Activated T-helper 2 cell treated with anti-CD3 and anti-CD28 coated beads, Interferon-gamma antibody, Interleukin-2, Interleukin-4, amounts not matched to agents 10 μg/mL and 5 μg/mL and 100 μg/mL, durations not matched to agents 14 hours and 24 hours and 36 hours (primary cell): ENCODE measurements around the gene CELF1. TPM values are rescaled to one million over a fixed set of nuclear protein-coding genes. Genes with fewer than 3 reads are reported as not detected.
A peak's percentile ranks its signal among the peaks of the same experiment; 100 is the strongest.
"Not testable (repeated sequence)": the region's sequence is repeated elsewhere in the genome, so short reads cannot be mapped to it uniquely, and the experiment has no call there.

Experiments
- DNase-seq: peaks from one replicate; pipeline ENCODE4 v3.0.0; 2021; ENCODE audit warnings: low spot score
- H3K27ac Mint-ChIP-seq: one replicate; pipeline ENCODE4 v1.8.0; 2021; ENCODE audit warnings: mixed read lengths
- H3K27me3 Mint-ChIP-seq: one replicate; pipeline ENCODE4 v1.8.0; 2021; ENCODE audit warnings: low read depth, mixed read lengths
- H3K36me3 Mint-ChIP-seq: one replicate; pipeline ENCODE4 v1.8.0; 2021; ENCODE audit warnings: low read depth, mixed read lengths
- H3K4me1 Mint-ChIP-seq: one replicate; pipeline ENCODE4 v1.8.0; 2021; ENCODE audit warnings: low read depth, mixed read lengths
- H3K4me3 Mint-ChIP-seq: one replicate; pipeline ENCODE4 v1.8.0; 2021; ENCODE audit warnings: low read depth, mild to moderate bottlenecking, moderate library complexity, mixed read lengths
- H3K9me3 Mint-ChIP-seq: one replicate; pipeline ENCODE4 v1.8.0; 2021; ENCODE audit warnings: mixed read lengths
- intact Hi-C: fragments of 100-400 bp; cut with micrococcal nuclease; formaldehyde crosslinking; loops from one replicate; pipeline ENCODE4 v1.15.1; 2023
- total RNA-seq: library from RNA; stranded (reverse); gene quantifications from 2 replicates; pipeline ENCODE4 v1.2.3, GENCODE V29; 2022

CELF1 gene
- total RNA-seq, 1 donor from 2014 or later: 132 TPM

DNA sequence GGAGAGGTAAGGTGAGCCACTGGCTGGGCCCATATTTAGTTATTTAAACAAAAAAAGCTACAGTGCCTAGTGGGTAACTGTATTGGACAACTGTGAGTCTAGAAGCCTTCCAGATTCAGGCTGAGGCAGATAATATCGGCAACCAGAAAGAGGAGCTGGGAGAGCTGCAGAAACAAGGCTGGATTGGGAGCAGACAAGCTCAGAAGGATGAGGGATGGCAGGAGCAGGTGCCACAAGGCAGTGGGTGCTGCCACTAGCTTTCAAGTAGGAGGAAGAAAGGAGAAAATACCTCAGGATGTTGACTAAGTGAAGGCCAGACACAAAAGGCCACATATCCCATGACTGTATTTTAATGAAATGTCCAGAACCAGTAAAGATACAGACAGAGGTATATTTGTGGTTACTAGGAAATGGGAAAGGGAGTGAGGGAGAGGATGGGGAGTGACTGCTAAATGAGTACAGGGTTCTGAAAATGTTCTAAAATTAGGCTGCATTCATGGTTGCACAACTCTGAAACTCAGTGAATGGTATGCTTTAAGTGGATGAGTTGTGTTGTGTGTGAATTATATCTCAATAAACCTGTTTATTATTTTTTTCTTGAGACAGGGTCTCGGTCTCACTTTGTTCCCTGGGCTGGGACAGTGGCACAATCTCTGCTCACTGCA, 92.2 kb downstream of the CELF1 start:
- Mint-ChIP-seq H3K36me3 (peaks cover 6% of the 10 kb centered on the region), H3K27me3 (no peaks in the 10 kb centered on the region), H3K4me1 (no peaks in the 10 kb centered on the region), H3K9me3 (no peaks in the 10 kb centered on the region), H3K27ac (peak overlapping the region; percentile 65), H3K4me3 (no peak overlapping the region)
- intact Hi-C loops: no loop called here
- DNase-seq: no peak

DNA sequence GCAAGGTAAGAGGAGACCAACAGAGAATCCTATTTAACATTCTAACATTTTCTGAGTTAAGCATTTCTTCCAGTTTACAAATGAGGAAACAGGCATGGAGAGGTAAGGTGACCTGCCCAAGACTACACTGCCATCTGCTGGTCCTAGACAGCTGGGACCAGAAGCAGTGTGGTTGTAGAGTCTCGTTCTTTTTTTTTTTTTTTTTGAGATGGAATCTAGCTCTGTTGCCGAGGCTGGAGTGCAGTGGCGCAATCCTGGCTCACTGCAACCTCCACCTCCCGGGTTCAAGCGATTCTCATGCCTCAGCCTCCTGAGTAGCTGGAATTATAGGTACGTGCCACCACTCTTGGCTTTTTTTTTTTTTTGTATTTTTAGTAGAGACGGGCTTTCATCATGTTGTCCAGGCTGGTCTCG, 98.7 kb downstream of the CELF1 start:
- not testable (repeated sequence) for H3K9me3 Mint-ChIP-seq, H3K27ac Mint-ChIP-seq, H3K36me3 Mint-ChIP-seq, H3K4me3 Mint-ChIP-seq, H3K27me3 Mint-ChIP-seq, H3K4me1 Mint-ChIP-seq
- intact Hi-C loops: loop anchor here (1.0 kb wide), 1 partner anchor 80 kb away; no protein-coding TSS in a partner anchor
- DNase-seq: peak; percentile 59

DNA sequence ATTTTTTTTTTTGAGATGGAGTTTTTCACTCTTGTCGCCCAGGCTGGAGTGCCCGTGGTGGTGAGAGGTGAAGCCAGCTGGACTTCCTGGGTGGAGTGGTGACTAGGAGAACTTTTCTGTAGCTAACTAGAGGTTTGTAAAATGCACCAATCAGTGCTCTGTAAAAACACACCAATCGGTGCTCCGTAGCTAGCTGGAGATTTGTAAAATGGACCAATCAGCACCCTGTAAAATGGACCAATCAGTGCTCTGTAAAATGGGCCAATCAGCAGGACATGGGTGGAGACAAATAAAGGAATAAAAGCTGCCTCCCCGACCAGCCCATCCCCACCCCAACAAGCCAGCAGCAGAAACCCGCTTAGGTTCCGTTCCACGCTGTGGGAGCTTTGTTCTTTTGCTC, 99.6 kb downstream of the CELF1 start:
- peaks cover 4% of the 10 kb centered on the region for H3K4me1 Mint-ChIP-seq
- no peaks in the 10 kb centered on the region for H3K27me3 Mint-ChIP-seq
- no peaks in the 10 kb centered on the region for H3K9me3 Mint-ChIP-seq
- H3K36me3 Mint-ChIP-seq: no peaks in the 10 kb centered on the region
- no peak for DNase-seq
- H3K27ac Mint-ChIP-seq: no peak overlapping the region
- intact Hi-C loops: no loop called here
- H3K4me3 Mint-ChIP-seq: no peak overlapping the region

DNA sequence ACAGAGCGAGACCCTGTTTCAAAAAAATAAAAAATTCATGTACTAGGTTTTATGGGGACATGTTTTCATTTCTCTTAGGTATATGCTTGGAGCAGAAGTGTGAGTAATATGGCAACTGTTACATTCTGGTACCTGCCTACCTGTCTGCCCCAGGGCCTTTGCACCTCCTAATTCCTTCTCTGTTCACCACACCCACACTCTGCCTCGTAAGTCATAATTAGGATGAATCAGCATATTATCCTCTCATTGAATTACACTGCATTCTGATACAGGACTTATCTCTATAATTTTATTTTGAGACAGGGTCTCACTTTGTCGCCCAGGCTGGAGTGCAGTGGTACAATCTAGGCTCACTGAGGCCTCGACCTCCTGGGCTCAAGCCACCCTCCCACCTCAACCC, 100.9 kb downstream of the CELF1 start:
- DNase-seq: no peak
- intact Hi-C loops: no loop called here
- Mint-ChIP-seq H3K36me3 (no peaks in the 10 kb centered on the region), H3K27ac (no peak overlapping the region), H3K4me1 (peaks cover 4% of the 10 kb centered on the region), H3K9me3 (no peaks in the 10 kb centered on the region), H3K27me3 (no peaks in the 10 kb centered on the region), H3K4me3 (no peak overlapping the region)

DNA sequence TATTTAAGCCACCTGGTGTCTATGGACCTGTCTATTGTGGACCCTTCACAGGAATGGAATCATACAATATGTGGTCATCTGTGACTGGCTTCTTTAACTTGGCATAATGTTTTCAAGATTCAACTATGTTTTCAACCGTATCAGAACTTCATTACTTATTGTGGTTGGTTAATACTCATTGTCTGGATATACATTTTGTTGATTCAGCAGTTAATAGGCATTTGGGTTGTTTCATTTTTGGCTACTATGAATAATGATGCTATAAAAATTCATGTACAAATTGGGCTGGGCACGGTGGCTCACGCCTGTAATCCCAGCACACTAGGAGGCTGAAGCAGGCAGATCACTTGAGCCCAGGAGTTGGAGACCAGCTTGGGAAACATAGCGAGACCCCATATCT, 101.5 kb downstream of the CELF1 start:
- no peak for DNase-seq
- Mint-ChIP-seq H3K27me3 (no peaks in the 10 kb centered on the region), H3K36me3 (no peaks in the 10 kb centered on the region), H3K27ac (no peak overlapping the region), H3K4me1 (peaks cover 4% of the 10 kb centered on the region), H3K9me3 (no peaks in the 10 kb centered on the region), H3K4me3 (no peak overlapping the region)
- intact Hi-C loops: no loop called here

DNA sequence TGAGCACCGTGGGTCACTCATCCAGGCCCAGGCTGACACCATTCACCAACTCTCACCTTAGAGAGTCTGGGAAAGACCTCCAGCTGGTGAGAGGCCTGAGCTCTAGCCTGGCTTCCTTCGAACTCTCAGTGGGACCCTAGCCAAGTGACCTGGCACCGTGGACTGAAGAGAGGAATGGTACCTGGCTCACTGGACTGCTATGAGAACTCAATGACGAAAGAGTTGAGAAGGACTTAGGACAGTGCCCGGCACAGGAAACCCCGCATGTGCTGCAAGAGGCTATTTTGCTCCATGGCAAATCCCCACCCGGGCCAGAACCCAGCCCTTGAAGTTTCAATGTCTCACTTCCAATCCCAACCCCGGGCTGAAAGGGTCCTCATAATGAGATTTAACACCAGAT, 103.4 kb downstream of the CELF1 start:
- no peaks in the 10 kb centered on the region for H3K36me3 Mint-ChIP-seq
- no peaks in the 10 kb centered on the region for H3K9me3 Mint-ChIP-seq
- intact Hi-C loops: no loop called here
- no peak overlapping the region for H3K27ac Mint-ChIP-seq
- no peak for DNase-seq
- H3K4me1 Mint-ChIP-seq: peaks cover 4% of the 10 kb centered on the region
- H3K4me3 Mint-ChIP-seq: no peak overlapping the region
- no peaks in the 10 kb centered on the region for H3K27me3 Mint-ChIP-seq

DNA sequence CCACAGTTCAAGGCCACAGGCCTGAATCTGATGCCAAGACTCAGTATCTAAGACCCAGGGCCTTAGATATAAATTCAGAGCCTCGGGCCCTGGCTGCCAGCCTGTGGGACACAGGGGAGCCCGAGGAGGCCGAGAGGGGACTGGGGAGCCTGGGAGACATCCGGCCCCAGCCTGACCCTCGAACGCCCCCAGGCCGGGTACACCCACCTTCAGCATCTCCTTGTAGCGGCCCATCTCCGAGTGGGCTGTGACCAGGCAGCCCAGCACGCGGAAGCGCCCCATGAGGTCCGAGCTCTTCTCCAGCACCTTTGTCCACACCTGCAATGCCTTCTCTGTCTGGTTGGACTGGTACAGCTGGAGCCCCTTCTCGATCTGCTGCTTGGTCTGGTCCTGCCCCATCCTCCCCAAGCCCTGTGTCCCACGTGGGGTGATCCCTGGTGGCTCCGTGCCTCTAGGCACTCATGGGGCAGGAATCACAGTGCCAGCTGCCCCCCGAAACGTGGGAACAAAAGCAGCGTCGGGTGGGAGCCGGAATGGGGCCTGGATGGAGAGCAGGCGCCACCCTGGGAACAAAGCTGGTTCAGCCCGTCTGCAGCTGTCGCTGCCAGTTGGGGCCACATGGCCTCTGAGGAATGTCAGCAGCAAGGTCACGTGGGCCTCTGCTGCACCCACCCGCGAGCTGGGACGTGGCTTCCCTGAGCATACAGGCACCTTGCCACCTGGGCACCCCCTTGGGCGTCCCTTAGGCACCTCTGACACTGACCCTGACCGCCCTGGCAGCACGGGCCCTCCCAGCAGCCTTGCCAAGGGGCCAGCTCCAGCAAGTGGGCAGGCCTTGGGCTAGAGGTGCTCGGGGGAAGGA, 104.1 kb downstream of the CELF1 start, which contains the start of gene RAPSN:
TSS of gene RAPSN (minus strand) at position 571 of the 862 bp plus-strand sequence. CDS start at position 399, 172 bp downstream.
- no peak for DNase-seq
- Mint-ChIP-seq H3K27ac (no peak within 1 kb of the TSS), H3K9me3 (no peaks in the 10 kb centered on the region), H3K36me3 (no peaks in the 10 kb centered on the region), H3K27me3 (no peaks in the 10 kb centered on the region), H3K4me3 (no peak within 1 kb of the TSS), H3K4me1 (no peaks in the 10 kb centered on the region)
- intact Hi-C loops: no loop called here

DNA sequence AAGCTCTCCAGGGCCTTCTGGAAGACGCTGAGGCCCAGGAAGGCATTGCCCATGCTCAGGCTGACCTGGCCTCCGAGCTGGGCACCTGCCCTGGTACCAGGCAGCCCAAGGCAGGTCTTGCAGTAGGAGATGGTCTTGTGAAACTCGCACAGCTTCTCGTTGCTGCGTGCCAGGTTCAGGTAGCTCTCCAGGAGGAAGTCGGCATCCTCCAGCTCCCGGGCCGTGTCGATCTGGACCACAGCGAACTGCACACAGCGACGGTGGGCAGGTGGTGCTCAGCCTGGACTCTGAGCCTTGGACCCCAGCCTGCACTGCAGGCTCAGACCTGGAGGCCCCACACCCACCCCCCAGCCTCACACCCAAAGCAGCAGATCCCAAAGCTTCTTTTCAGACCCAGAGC, 105.0 kb downstream of the CELF1 start:
- no peaks in the 10 kb centered on the region for H3K4me1 Mint-ChIP-seq
- no peak overlapping the region for H3K27ac Mint-ChIP-seq
- no peaks in the 10 kb centered on the region for H3K36me3 Mint-ChIP-seq
- no peaks in the 10 kb centered on the region for H3K27me3 Mint-ChIP-seq
- no peak for DNase-seq
- intact Hi-C loops: no loop called here
- H3K4me3 Mint-ChIP-seq: no peak overlapping the region
- no peaks in the 10 kb centered on the region for H3K9me3 Mint-ChIP-seq

DNA sequence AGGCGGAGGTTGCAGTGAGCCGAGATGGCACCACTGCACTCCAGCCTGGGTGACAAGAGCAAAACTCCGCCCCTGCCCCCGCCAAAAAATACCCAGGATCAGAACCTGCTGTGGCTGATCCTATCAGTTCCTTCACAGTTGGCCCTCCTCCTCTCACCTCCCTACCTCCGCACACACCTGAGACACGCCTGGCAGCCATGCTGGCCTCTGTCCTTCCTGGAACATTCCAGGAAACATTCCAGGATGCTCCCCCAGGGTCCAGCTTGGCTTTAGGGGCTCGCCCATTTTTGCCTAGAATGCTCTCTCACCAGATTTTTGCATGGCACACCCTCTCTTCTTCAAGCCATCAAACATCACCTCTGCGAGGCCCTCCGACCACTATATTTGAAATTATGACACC, 106.1 kb downstream of the CELF1 start:
- DNase-seq: no peak
- Mint-ChIP-seq H3K4me1 (no peaks in the 10 kb centered on the region), H3K27ac (no peak overlapping the region), H3K4me3 (no peak overlapping the region), H3K36me3 (no peaks in the 10 kb centered on the region), H3K9me3 (no peaks in the 10 kb centered on the region), H3K27me3 (no peaks in the 10 kb centered on the region)
- intact Hi-C loops: no loop called here

DNA sequence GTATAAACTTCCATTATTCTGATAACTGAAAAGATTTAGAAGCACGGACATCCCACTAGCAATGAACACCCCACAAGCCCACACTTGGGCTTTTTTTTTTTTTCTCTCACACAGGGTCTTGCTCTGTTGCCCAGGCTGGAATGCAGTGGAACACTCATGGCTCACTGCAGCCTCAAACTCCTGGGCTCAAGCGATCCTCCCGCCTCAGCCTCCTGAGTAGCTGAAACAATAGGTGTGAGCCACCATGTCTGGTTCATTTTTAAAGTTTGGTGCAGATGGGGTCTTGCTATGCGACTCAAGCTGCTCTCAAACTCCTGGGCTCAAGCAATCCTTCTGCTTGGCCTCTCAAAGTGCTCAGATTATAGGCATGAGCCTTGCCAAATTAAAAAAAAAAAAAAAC, 107.1 kb downstream of the CELF1 start:
- intact Hi-C loops: no loop called here
- no peak overlapping the region for H3K27ac Mint-ChIP-seq
- DNase-seq: no peak

DNA sequence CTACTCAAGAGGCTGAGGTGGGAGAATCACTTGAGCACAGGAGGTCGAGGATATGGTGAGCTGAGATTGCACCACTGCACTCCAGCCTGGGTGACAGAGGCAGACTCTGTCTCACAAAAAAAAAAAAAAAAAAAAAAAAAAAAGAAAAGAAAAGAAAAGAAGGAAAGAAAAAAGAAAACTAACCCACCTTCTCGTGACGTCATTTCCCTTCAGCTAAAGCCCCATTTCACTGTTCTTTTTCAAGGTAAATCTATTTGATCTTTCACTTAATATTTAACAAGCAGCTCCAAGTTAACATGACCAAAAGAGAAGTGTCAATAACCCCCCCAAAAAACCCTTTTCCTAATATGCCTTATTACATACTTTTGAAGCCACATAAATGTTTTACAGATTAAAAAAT, 109.1 kb downstream of the CELF1 start:
- H3K27me3 Mint-ChIP-seq: no peaks in the 10 kb centered on the region
- no peaks in the 10 kb centered on the region for H3K9me3 Mint-ChIP-seq
- no peak overlapping the region for H3K4me3 Mint-ChIP-seq
- H3K36me3 Mint-ChIP-seq: no peaks in the 10 kb centered on the region
- H3K4me1 Mint-ChIP-seq: no peaks in the 10 kb centered on the region
- intact Hi-C loops: no loop called here
- H3K27ac Mint-ChIP-seq: no peak overlapping the region
- no peak for DNase-seq

More for the DNA sequence above, 107.1 kb downstream of the CELF1 start:
- H3K36me3 Mint-ChIP-seq: no peaks in the 10 kb centered on the region
- H3K9me3 Mint-ChIP-seq: no peaks in the 10 kb centered on the region
- no peaks in the 10 kb centered on the region for H3K4me1 Mint-ChIP-seq
- H3K4me3 Mint-ChIP-seq: no peak overlapping the region
- no peaks in the 10 kb centered on the region for H3K27me3 Mint-ChIP-seq

DNA sequence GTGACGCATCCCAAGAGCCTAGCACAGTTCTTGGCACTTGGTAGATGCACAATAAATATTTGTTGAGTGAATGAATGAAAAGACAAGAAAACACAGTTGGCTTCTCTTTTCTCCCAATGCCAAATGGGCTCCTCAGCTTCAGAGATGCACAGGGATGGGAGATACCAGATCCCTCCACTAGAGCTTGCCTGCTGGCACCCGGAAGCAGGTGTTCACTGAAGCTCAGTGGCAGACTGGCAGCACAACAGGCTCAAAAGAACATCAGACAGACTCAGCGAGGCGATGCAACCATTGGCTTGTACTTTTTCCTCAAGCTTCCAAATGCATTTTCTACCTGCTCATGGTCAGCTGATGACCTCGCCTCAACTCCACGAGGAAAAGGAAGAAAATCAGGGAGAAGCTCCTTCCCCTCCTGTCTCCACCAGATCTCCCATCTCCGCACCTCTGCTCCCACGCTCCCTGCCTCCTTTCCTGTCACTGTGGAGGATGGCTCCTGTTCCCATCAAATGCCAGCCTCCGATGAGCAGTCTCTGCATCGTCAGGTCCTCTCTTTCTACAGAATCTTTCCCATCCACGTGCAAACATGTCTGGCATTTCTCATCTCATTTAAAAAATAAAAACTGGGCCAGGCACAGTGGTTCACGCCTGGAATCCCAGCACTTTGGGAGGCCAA, 109.8 kb downstream of the CELF1 start:
- intact Hi-C loops: no loop called here
- Mint-ChIP-seq H3K4me3 (no peak overlapping the region), H3K4me1 (no peaks in the 10 kb centered on the region), H3K9me3 (no peaks in the 10 kb centered on the region), H3K27ac (no peak overlapping the region), H3K27me3 (no peaks in the 10 kb centered on the region), H3K36me3 (no peaks in the 10 kb centered on the region)
- no peak for DNase-seq

DNA sequence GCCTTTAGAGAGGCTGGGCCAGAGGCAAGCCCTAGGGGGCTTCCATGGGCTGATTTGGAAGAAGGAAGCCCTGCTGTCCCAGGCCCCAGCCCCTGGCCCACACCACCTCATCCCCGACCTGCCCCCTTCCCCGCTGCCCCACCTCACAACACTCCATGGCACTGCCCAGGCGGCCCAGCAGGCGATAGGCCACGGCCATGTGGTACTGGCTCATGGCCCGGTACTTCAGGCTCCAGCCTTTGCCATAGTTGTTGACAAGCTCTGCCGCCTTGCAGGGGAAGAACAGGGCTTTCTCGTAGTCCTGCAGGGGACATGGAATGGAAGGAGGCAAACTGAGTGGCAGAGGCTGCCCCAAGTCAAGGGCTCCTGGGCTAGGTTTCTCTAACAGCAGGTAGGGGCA, 110.4 kb downstream of the CELF1 start:
- no peak for DNase-seq
- H3K36me3 Mint-ChIP-seq: no peaks in the 10 kb centered on the region
- no peaks in the 10 kb centered on the region for H3K4me1 Mint-ChIP-seq
- H3K4me3 Mint-ChIP-seq: no peak overlapping the region
- intact Hi-C loops: no loop called here
- no peaks in the 10 kb centered on the region for H3K9me3 Mint-ChIP-seq
- no peak overlapping the region for H3K27ac Mint-ChIP-seq
- no peaks in the 10 kb centered on the region for H3K27me3 Mint-ChIP-seq
